ENCODE data around the gene KIRREL3. TPM values are rescaled to one million over a fixed set of nuclear protein-coding genes. Genes with fewer than 3 reads are reported as not detected.

KIRREL3 gene
- total and polyA plus RNA-seq, 4 donors, result 0.02 to 0.71 (median 0.15) TPM; not detected in 1

DNA sequence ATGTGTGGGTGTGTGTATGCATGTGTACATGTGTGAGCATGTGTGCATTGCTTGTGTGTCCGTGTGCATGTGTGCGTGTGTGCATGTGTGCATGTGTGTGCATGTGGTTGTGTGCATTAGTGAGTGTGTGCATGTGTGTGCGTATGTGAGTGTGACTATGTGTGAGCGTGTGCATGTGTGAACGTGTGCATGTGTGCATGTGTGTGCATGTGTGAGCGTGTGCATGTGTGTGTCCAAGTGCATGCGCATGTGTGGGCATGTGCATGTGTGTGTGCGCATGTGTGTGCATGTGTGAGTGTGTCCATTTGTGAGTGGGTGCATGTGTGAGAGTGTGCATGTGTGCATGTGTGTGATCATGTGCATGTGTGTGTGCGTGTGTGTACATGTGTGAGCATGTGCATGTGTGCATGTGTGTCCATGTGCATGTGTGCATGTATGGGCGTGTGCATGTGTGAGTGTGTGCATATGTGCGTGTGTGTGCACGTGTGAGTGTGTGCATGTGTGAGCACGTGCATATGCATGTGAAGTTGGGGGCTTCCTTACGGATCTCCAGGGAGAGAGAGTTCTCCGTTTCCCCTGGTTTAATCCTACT, 549.3 kb downstream of the KIRREL3 start:
- Histone ChIP-seq H3K27ac (ENCODE audit: low read depth in 1 of 2, low read length in 1 of 2) (no peak overlapping the region), H3K4me3 (no peak overlapping the region), H3K9ac (ENCODE audit: insufficient read depth in 1 of 2, low read length in 2 of 2) (no peak overlapping the region), H3K9me3 (ENCODE audit: control insufficient read depth in 4 of 4, insufficient read depth in 3 of 4, low read length in 3 of 4) (peaks cover 0 to 2% (median 0%) of the 10 kb centered on the region in 4 donors), H3K4me1 (ENCODE audit: control insufficient read depth in 5 of 5, insufficient read depth in 5 of 5, low read length in 5 of 5) (peaks cover 0 to 13% (median 12%) of the 10 kb centered on the region in 5 donors), H3K36me3 (ENCODE audit: control insufficient read depth in 4 of 4, insufficient read depth in 4 of 4, low read length in 4 of 4) (no peaks in the 10 kb centered on the region), H3K27me3 (ENCODE audit: control insufficient read depth in 3 of 3, insufficient read depth in 3 of 3, low read length in 2 of 3) (peaks cover 0 to 3% (median 2%) of the 10 kb centered on the region in 3 donors)
- WGBS, 2 donors, result 93% methylated on average over 15 of the region's 15 CpGs
- DNase-seq (no peak), ATAC-seq (ENCODE audit: insufficient read depth, low FRiP score) (no peak)
- TF ChIP-seq, protein P1, sequence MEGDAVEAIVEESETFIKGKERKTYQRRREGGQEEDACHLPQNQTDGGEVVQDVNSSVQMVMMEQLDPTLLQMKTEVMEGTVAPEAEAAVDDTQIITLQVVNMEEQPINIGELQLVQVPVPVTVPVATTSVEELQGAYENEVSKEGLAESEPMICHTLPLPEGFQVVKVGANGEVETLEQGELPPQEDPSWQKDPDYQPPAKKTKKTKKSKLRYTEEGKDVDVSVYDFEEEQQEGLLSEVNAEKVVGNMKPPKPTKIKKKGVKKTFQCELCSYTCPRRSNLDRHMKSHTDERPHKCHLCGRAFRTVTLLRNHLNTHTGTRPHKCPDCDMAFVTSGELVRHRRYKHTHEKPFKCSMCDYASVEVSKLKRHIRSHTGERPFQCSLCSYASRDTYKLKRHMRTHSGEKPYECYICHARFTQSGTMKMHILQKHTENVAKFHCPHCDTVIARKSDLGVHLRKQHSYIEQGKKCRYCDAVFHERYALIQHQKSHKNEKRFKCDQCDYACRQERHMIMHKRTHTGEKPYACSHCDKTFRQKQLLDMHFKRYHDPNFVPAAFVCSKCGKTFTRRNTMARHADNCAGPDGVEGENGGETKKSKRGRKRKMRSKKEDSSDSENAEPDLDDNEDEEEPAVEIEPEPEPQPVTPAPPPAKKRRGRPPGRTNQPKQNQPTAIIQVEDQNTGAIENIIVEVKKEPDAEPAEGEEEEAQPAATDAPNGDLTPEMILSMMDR (IDR thresholded peaks at IDR 0.05; ENCODE audit: control extremely low read depth, extremely low read depth), result no peak

DNA sequence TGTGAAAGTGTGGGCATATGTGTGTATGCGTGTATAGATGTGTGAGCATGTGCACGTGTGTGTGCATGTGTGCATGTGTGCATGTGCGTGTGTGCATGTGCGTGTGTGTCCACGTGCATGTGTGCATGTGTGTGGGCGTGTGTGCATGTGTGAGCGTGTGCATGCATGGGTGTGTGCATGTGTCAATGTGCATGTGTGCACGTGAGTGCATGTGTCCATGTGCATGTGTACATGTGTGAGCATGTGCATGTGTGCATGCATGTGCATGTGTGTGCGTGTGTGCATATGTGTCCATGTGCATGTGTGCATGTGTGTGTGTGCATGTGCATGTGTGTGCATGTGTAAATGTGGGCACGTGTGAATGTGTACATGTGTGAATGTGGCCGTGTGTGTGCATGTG, 549.8 kb downstream of the KIRREL3 start:
- Histone ChIP-seq H3K27me3 (ENCODE audit: control insufficient read depth in 3 of 3, insufficient read depth in 3 of 3, low read length in 2 of 3) (peaks cover 0 to 3% (median 2%) of the 10 kb centered on the region in 3 donors), H3K4me3 (no peak overlapping the region), H3K27ac (ENCODE audit: low read depth in 1 of 2, low read length in 1 of 2) (no peak overlapping the region), H3K4me1 (ENCODE audit: control insufficient read depth in 5 of 5, insufficient read depth in 5 of 5, low read length in 5 of 5) (peaks cover 0 to 13% (median 12%) of the 10 kb centered on the region in 5 donors), H3K9me3 (ENCODE audit: control insufficient read depth in 4 of 4, insufficient read depth in 3 of 4, low read length in 3 of 4) (peaks cover 0 to 2% (median 0%) of the 10 kb centered on the region in 4 donors), H3K9ac (ENCODE audit: insufficient read depth in 1 of 2, low read length in 2 of 2) (no peak overlapping the region), H3K36me3 (ENCODE audit: control insufficient read depth in 4 of 4, insufficient read depth in 4 of 4, low read length in 4 of 4) (no peaks in the 10 kb centered on the region)
- DNase-seq (no peak), ATAC-seq (ENCODE audit: insufficient read depth, low FRiP score) (no peak)
- WGBS, 2 donors, result 96 to 98% methylated on average over 11 of the region's 11 CpGs
- TF ChIP-seq, protein P1 (IDR thresholded peaks at IDR 0.05; ENCODE audit: control extremely low read depth, extremely low read depth), result no peak

DNA sequence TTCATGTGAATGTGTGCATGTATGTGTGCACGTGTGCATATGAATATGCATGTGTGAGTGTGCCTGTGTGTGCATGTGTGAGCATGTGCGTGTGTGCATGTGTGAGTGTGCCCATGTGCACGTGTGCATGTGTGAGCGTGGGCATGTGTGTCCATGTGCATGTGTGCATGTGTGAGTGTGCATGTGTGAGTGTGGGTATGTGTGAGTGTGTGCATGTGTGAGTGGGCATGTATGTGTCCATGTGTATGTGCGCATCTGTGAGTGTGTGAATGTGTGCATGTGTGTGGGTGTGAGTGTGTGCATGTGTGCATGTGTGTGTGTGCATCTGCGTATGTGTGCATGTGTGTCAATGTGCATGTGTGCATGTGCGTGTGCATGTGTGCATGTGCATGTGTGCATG, 550.4 kb downstream of the KIRREL3 start:
- no peak for ATAC-seq (ENCODE audit: insufficient read depth, low FRiP score)
- TF ChIP-seq, protein P1 (IDR thresholded peaks at IDR 0.05; ENCODE audit: control extremely low read depth, extremely low read depth), result no peak
- no peak overlapping the region for H3K9ac ChIP-seq (ENCODE audit: insufficient read depth in 1 of 2, low read length in 2 of 2)
- H3K4me3 ChIP-seq, result no peak overlapping the region
- peaks cover 0 to 13% (median 12%) of the 10 kb centered on the region in 5 donors for H3K4me1 ChIP-seq (ENCODE audit: control insufficient read depth in 5 of 5, insufficient read depth in 5 of 5, low read length in 5 of 5)
- H3K27ac ChIP-seq (ENCODE audit: low read depth in 1 of 2, low read length in 1 of 2), result no peak overlapping the region
- no peak for DNase-seq
- peaks cover 0 to 2% (median 0%) of the 10 kb centered on the region in 4 donors for H3K9me3 ChIP-seq (ENCODE audit: control insufficient read depth in 4 of 4, insufficient read depth in 3 of 4, low read length in 3 of 4)
- peaks cover 0 to 3% (median 2%) of the 10 kb centered on the region in 3 donors for H3K27me3 ChIP-seq (ENCODE audit: control insufficient read depth in 3 of 3, insufficient read depth in 3 of 3, low read length in 2 of 3)
- H3K36me3 ChIP-seq (ENCODE audit: control insufficient read depth in 4 of 4, insufficient read depth in 4 of 4, low read length in 4 of 4), result no peaks in the 10 kb centered on the region
- WGBS, 2 donors, result 81 to 97% methylated on average over 7 of the region's 7 CpGs
